ENCODE measurements around the gene CCDC57. TPM values are rescaled to one million over a fixed set of nuclear protein-coding genes. Genes with fewer than 3 reads are reported as not detected.

The CCDC57 gene
- total and polyA plus RNA-seq, 8 donors: 19.6 to 176 (median 25.4) TPM

- no peak for ATAC-seq
- no peaks in the 10 kb centered on the region for H3K4me1 ChIP-seq
- no peak for TF ChIP-seq CTCF (IDR thresholded peaks at IDR 0.05)
- no peaks in the 10 kb centered on the region for H3K36me3 ChIP-seq
- WGBS, 2 donors: 77 to 87% methylated on average over 24 of the region's 24 CpGs
- FAIRE-seq: no peak
- H3K27ac ChIP-seq: no peak overlapping the region
- no peaks in the 10 kb centered on the region for H3K27me3 ChIP-seq
- H3K4me3 ChIP-seq: no peak overlapping the region
- DNase-seq: peak in 2 of 6 donors; percentile 27 to 67
- no peaks in the 10 kb centered on the region for H3K9me3 ChIP-seq
- intact Hi-C loops (cut with DNase I): no loop called here
Measured at GRCh38 chr17:82225368-82226029, 12.9 kb upstream of the CCDC57 start.

- peak in 1 of 6 donors; percentile 29 for DNase-seq
- H3K27me3 ChIP-seq: no peaks in the 10 kb centered on the region
- no peak overlapping the region for H3K27ac ChIP-seq
- no peaks in the 10 kb centered on the region for H3K4me1 ChIP-seq
- TF ChIP-seq CTCF (IDR thresholded peaks at IDR 0.05): no peak
- no peaks in the 10 kb centered on the region for H3K36me3 ChIP-seq
- H3K9me3 ChIP-seq: no peaks in the 10 kb centered on the region
- no peak for ATAC-seq
- intact Hi-C loops (cut with DNase I): no loop called here
- 71 to 79% methylated on average over 8 of the region's 8 CpGs for WGBS, 2 donors
- no peak overlapping the region for H3K4me3 ChIP-seq
- FAIRE-seq: no peak
Measured at GRCh38 chr17:82224666-82225065, 12.0 kb upstream of the CCDC57 start.

GRCh38 chr17:82223517-82223916 is 10.9 kb upstream of the CCDC57 start:
- H3K36me3 ChIP-seq: no peaks in the 10 kb centered on the region
- H3K27me3 ChIP-seq: no peaks in the 10 kb centered on the region
- H3K9me3 ChIP-seq: no peaks in the 10 kb centered on the region
- intact Hi-C loops (cut with DNase I): no loop called here
- H3K4me3 ChIP-seq: no peak overlapping the region
- DNase-seq (no peak), ATAC-seq (no peak), FAIRE-seq (no peak)
- WGBS, 2 donors: 68 to 73% methylated on average over 5 of the region's 5 CpGs
- H3K27ac ChIP-seq: no peak overlapping the region
- H3K4me1 ChIP-seq: no peaks in the 10 kb centered on the region
- no peak for TF ChIP-seq CTCF (IDR thresholded peaks at IDR 0.05)

DNA sequence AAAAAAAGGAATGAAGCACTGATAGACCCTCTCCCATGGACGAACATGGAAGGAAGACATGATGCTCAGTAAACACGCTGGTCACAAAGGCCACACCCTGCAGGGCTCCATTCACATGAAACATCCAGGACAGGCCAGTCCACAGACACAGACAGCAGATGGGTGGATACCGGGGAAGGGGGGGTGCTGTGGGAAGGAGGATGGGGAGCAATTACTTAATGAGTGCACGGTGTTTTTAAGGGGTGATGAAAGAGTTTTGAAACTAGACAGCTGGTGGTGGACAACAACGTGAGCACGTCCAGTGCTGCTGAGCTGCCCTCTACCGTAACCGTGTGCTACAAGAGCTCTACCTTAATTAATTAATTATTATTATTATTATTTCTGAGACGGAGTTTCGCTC is 10.2 kb upstream of the CCDC57 start:
- no peak for DNase-seq
- H3K4me1 ChIP-seq: no peaks in the 10 kb centered on the region
- no peaks in the 10 kb centered on the region for H3K36me3 ChIP-seq
- intact Hi-C loops (cut with DNase I): no loop called here
- H3K27me3 ChIP-seq: no peaks in the 10 kb centered on the region
- FAIRE-seq: no peak
- no peak for ATAC-seq
- no peak for TF ChIP-seq CTCF (IDR thresholded peaks at IDR 0.05)
- H3K27ac ChIP-seq: no peak overlapping the region
- WGBS, 2 donors: 63 to 74% methylated on average over 10 of the region's 10 CpGs
- H3K4me3 ChIP-seq: no peak overlapping the region
- H3K9me3 ChIP-seq: no peaks in the 10 kb centered on the region

DNA sequence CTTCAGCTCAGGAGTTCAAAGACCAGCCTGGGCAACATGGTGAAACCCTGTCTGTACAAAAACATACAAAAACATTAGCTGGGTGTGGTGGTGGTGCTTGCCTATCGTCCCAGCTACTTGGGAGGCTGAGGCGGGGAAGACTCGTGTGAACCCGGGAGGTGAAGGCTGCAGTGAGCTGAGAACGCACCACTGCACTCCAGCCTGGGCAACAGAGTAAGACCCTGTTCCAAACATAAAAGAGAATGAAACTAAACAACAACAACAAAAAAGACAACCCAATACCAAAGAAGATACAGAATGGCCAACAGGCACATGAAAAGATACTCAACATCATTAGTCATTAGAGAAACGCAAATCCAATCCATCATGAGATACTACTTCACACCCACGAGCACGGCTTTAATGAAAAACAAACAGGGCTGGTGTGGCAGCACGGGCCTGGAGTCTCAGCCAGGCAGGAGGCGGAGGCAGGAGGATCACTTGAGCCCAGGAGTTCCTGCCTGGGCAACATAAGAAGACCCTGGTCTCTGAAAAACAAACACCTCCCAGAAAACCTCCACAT is 8.8 kb upstream of the CCDC57 start:
- Histone ChIP-seq H3K27ac (no peak overlapping the region), H3K9me3 (no peaks in the 10 kb centered on the region), H3K4me3 (no peak overlapping the region), H3K4me1 (peaks cover 4 to 11% (median 6%) of the 10 kb centered on the region in 3 donors), H3K27me3 (no peaks in the 10 kb centered on the region), H3K36me3 (no peaks in the 10 kb centered on the region)
- TF ChIP-seq CTCF (IDR thresholded peaks at IDR 0.05): no peak
- ATAC-seq (no peak), FAIRE-seq (no peak), DNase-seq (no peak)
- intact Hi-C loops (cut with DNase I): no loop called here
- WGBS, 2 donors: 70 to 80% methylated on average over 10 of the region's 10 CpGs
